Transverse colon (tissue), 4 donors: ENCODE results near the gene ENPP1. TPM values are rescaled to one million over a fixed set of nuclear protein-coding genes. Genes with fewer than 3 reads are reported as not detected.

ENCODE experiments used
- DNase-seq: peaks from one replicate; pipeline ENCODE4 v3.0.0-alpha.2; 2019
- H3K27ac ChIP-seq, 4 donors: fragments of 200-600 bp; sonication (generic); 2 replicates each; pipeline ENCODE4 v1.5.1; 2016 to 2018; ENCODE audit warnings: inconsistent platforms in 4 of 4
- H3K27me3 ChIP-seq: fragments of 200-600 bp; sonication (generic); 2 replicates; pipeline ENCODE4 v1.5.1; 2017; ENCODE audit warnings: inconsistent platforms
- H3K36me3 ChIP-seq, 4 donors: fragments of 200-600 bp; sonication (generic); 2 replicates each; pipeline ENCODE4 v1.5.1; 2017 to 2019; ENCODE audit warnings: inconsistent platforms in 4 of 4
- H3K4me1 ChIP-seq, 4 donors: fragments of 200-600 bp; sonication (generic); 2 replicates each; pipeline ENCODE4 v1.5.1; 2017 to 2020; ENCODE audit warnings: inconsistent platforms in 4 of 4
- H3K4me3 ChIP-seq, 4 donors: fragments of 200-600 bp; sonication (generic); 1 replicate in 1 of 4; 2 replicates in 3 of 4; pipeline versions ENCODE4 v1.5.1 to v1.6.1; 2017 to 2019; ENCODE audit warnings: inconsistent platforms in 4 of 4
- H3K9me3 ChIP-seq, 2 donors: fragments of 200-600 bp; sonication (generic); 2 replicates each; pipeline ENCODE4 v1.5.1; 2017 to 2019; ENCODE audit warnings: inconsistent platforms in 2 of 2
- EP300 ChIP-seq: sonication (generic); formaldehyde crosslinking; IDR thresholded peaks from one replicate; pipeline ENCODE4 v1.6.1; 2017; ENCODE audit warnings: antibody characterized with exemption, low read depth
- POLR2A ChIP-seq: fragments of 450-650 bp; IDR thresholded peaks from one replicate; pipeline ENCODE4 v1.6.1; 2016; ENCODE audit warnings: antibody characterized with exemption, mild to moderate bottlenecking, moderate library complexity
- POLR2AphosphoS5 ChIP-seq, 3 donors: sonication (generic); formaldehyde crosslinking; IDR thresholded peaks; one replicate each; pipeline ENCODE4 v1.6.1; 2016; ENCODE audit warnings: antibody characterized with exemption in 3 of 3
- WGBS, 2 donors: methylation state at CpG; one replicate each; pipeline ENCODE4 v1.1.5; 2018; ENCODE audit warnings: low coverage in 1 of 2; 5-methylcytosine and 5-hydroxymethylcytosine counted together
- in situ Hi-C, 4 donors: fragments of 200-750 bp; cut with MboI; loops; one replicate each; pipeline versions ENCODE4 v1.15.0 to v1.15.1; 2017; ENCODE audit warnings: low sequenced_read_pairs in 3 of 4, low pct_ligation_motif_present in 1 of 4, low pct_unique_long_range_greater_than_20kb in 1 of 4
- intact Hi-C: fragments of 100-400 bp; cut with DNase I; formaldehyde crosslinking; loops from one replicate; pipeline ENCODE4 v1.15.1; 2023; ENCODE audit warnings: low total_unique reads
- total RNA-seq, 4 donors: library from RNA; depleted of rRNA; stranded (reverse); fragments of >200 nt; gene quantifications; one replicate each; pipeline ENCODE4 v1.1.0, GENCODE V29; 2016
- TF ChIP-seq, protein P1 (sequence below), 5 experiments: fragments of 200-600 bp in 3 of 5; fragments of 450-650 bp in 2 of 5; sonication (generic) in 3 of 5; IDR thresholded peaks; 1 replicate in 2 of 5; 2 replicates in 3 of 5; pipeline ENCODE4 v1.5.1; 2016 to 2017; ENCODE audit warnings: antibody characterized with exemption in 5 of 5, inconsistent platforms in 3 of 5, mild to moderate bottlenecking in 2 of 5, moderate library complexity in 1 of 5

The ENPP1 gene
- 10 to 100 TPM in 3 of 4 donors, 1 to 10 TPM in 1; 3.4 to 24.0 (median 22.8) TPM for total RNA-seq

GRCh38 chr6:131807644-131808459 is at the start of gene ENPP1:
Gene ENPP1 (plus strand): TSS chr6:131808020. CDS start chr6:131808036, 16 bp downstream.
- H3K4me3 ChIP-seq, result peak within 1 kb of the TSS; percentile 46 to 75 (median 68)
- no peaks in the 10 kb centered on the region for H3K27me3 ChIP-seq
- peak; percentile 69 for DNase-seq
- no peaks in the 10 kb centered on the region for H3K9me3 ChIP-seq
- intact Hi-C loops (no loop called here), in situ Hi-C loops (no loop called here)
- peaks cover 0 to 13% (median 10%) of the 10 kb centered on the region in 4 donors for H3K4me1 ChIP-seq
- no peak for TF ChIP-seq POLR2A
- TF ChIP-seq, protein P1, sequence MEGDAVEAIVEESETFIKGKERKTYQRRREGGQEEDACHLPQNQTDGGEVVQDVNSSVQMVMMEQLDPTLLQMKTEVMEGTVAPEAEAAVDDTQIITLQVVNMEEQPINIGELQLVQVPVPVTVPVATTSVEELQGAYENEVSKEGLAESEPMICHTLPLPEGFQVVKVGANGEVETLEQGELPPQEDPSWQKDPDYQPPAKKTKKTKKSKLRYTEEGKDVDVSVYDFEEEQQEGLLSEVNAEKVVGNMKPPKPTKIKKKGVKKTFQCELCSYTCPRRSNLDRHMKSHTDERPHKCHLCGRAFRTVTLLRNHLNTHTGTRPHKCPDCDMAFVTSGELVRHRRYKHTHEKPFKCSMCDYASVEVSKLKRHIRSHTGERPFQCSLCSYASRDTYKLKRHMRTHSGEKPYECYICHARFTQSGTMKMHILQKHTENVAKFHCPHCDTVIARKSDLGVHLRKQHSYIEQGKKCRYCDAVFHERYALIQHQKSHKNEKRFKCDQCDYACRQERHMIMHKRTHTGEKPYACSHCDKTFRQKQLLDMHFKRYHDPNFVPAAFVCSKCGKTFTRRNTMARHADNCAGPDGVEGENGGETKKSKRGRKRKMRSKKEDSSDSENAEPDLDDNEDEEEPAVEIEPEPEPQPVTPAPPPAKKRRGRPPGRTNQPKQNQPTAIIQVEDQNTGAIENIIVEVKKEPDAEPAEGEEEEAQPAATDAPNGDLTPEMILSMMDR (IDR thresholded peaks at IDR 0.05), result peak; percentile 32 to 62 (median 46)
- H3K27ac ChIP-seq, result peak within 1 kb of the TSS; percentile 66 to 81 (median 72)
- no peaks in the 10 kb centered on the region for H3K36me3 ChIP-seq
- WGBS, 2 donors, result 1% methylated on average over 53 of the region's 99 CpGs; no CpG with 5 or more reads in 1 of the 2 donors

GRCh38 chr6:131758920-131759319 is 48.9 kb upstream of the ENPP1 start:
- H3K27me3 ChIP-seq, result no peaks in the 10 kb centered on the region
- DNase-seq, result no peak
- H3K27ac ChIP-seq, result no peak overlapping the region
- in situ Hi-C loops, result no loop called here
- no peak overlapping the region for H3K4me3 ChIP-seq
- no peaks in the 10 kb centered on the region for H3K9me3 ChIP-seq
- TF ChIP-seq EP300 (no peak), POLR2A (no peak), POLR2AphosphoS5 (IDR thresholded peaks at IDR 0.05) (no peak)
- TF ChIP-seq, protein P1 (IDR thresholded peaks at IDR 0.05), result no peak
- 66 to 84% methylated on average over 3 to 4 of the region's 4 CpGs for WGBS, 2 donors
- intact Hi-C loops, result no loop called here
- no peaks in the 10 kb centered on the region for H3K4me1 ChIP-seq
- no peaks in the 10 kb centered on the region for H3K36me3 ChIP-seq

GRCh38 chr6:131761060-131761761 is 46.6 kb upstream of the ENPP1 start:
- in situ Hi-C loops (no loop called here), intact Hi-C loops (no loop called here)
- Histone ChIP-seq H3K9me3 (no peaks in the 10 kb centered on the region), H3K27ac (no peak overlapping the region), H3K4me1 (no peaks in the 10 kb centered on the region), H3K27me3 (no peaks in the 10 kb centered on the region), H3K4me3 (no peak overlapping the region), H3K36me3 (no peaks in the 10 kb centered on the region)
- no peak for DNase-seq
- TF ChIP-seq EP300, result no peak
- TF ChIP-seq POLR2A, result no peak
- TF ChIP-seq POLR2AphosphoS5 (IDR thresholded peaks at IDR 0.05), result no peak
- TF ChIP-seq, protein P1 (IDR thresholded peaks at IDR 0.05), result no peak
- 64 to 79% methylated on average over 6 of the region's 6 CpGs for WGBS, 2 donors

GRCh38 chr6:131761762-131762067 is 46.1 kb upstream of the ENPP1 start:
- H3K27ac ChIP-seq, result no peak overlapping the region
- H3K4me1 ChIP-seq, result no peaks in the 10 kb centered on the region
- 44 to 71% methylated on average over 1 of the region's 1 CpG for WGBS, 2 donors
- H3K9me3 ChIP-seq, result no peaks in the 10 kb centered on the region
- in situ Hi-C loops, result no loop called here
- H3K36me3 ChIP-seq, result no peaks in the 10 kb centered on the region
- TF ChIP-seq EP300, result no peak
- no peak for TF ChIP-seq POLR2AphosphoS5 (IDR thresholded peaks at IDR 0.05)
- TF ChIP-seq, protein P1 (IDR thresholded peaks at IDR 0.05), result no peak
- no peak for TF ChIP-seq POLR2A
- intact Hi-C loops, result no loop called here
- no peaks in the 10 kb centered on the region for H3K27me3 ChIP-seq
- DNase-seq, result no peak
- no peak overlapping the region for H3K4me3 ChIP-seq
